ENCODE results near the gene ANKS1B.

The ANKS1B gene

DNA sequence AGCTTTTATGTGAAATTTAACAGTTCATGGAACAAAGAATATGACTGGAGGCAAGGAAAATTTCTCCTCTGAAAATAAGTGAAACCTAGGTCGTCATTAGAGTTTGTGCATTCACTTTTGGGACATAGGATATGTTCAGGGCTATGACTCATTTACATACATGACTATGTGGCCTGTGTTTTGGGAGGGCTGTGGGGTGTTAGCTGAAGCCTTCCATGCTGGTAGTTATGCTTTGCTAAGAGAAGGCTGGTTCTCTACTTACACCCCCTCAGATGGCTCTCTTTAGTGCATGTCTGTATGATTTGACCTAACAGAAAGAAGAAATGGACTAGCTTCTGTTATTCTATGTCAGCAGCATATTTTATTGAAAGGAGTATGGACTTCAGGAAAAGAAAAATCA is 753.7 kb downstream of the ANKS1B start:
- no peak for DNase-seq (ENCODE audit: extremely low read depth in 1 of 2, low read depth in 1 of 2)

DNA sequence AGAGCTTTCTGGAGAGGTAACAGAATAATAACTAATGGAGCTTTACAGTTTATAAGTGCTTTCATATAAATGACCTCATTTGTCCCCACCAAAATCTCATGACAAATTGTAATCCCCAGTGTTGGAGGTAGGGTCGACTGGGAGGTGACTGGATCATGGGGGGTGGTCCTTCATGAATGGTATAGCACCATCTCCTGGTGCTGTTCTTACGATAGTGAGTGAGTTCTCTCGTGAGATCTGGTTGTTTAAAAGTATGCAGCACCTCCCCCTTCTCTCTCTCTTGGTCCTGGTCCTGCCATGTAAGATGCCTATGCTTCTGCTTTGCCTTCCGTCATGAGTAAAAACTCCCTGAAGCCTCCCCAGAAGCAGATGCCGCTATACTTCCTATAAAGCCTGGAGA is 760.5 kb downstream of the ANKS1B start:
- DNase-seq (ENCODE audit: extremely low read depth in 1 of 2, low read depth in 1 of 2): no peak

DNA sequence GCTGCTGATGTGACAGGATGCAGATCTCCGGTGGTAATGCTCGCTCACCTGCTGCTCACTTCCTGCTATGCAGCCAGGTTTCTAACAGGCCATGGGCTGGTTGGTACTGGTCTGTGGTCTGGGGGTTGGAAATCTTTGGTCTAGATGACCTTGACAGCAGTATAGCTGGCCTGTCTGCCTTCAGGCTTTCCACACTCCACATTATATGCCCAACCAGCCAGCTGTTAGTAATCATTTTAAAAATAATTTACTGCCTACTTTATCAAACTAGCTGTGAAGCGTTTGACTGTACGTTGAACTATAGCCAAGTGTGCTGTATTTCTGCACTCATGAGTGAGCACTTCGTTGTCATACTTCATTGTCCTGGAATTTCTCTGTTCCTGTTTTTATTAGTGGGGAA is 761.2 kb downstream of the ANKS1B start:
- DNase-seq (ENCODE audit: extremely low read depth in 1 of 2, low read depth in 1 of 2): no peak

DNA sequence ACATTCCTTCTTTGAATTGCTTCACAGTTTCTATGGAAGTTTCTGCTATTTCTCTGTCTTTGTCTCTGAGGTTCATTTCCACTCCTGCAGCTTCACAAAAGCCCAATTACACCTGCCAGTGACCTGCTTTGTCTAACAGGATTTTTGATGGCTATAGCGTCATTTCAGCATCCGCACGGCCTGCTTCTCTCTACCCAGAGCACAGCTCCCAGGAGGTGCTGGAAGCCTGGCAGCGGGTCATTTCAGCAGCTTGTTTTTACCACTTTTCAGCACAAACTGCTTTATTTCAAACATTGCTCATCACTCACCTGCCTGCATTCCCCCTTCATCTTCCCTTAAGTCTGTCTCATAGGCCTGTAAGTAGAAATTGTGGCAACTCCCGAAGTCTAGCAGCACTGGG is 771.7 kb downstream of the ANKS1B start:
- DNase-seq (ENCODE audit: extremely low read depth in 1 of 2, low read depth in 1 of 2): no peak

DNA sequence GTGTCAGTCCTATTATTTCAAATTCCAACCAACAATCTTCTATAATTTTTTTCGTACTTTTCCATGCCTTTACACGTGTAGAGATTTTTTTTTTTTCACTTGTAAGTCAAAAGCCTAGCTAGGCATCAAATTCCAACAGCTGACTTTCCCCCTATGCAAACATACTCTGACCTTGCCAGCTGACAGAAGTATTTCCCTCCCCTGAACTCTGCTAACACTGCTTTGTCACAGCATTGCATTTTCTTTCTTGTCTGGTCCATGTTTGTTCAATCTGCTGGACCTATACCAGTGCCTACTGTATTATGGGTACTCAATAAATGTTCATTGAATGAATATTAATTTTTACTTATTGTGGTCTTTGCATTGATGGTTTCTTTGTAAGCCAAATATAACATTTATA is 772.5 kb downstream of the ANKS1B start:
- DNase-seq (ENCODE audit: extremely low read depth in 1 of 2, low read depth in 1 of 2): no peak

DNA sequence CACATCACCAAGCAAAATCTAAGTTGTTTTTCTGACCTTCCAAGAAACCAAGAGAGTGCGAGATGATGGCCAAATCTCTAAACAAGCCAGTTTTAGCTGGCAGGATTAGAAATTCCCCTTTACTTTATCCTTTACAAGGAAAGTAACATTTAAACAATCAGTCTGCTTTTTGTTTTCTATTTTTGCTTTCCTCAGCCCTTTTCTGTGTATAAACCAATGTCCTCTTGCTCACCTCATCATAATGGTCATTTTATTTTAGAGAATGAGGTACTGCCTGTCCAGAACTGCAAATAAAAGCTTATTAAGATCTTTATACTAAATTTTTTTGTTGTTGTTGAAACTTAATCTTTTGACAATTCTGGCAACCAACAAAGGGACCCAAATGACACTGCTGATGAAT is 779.6 kb downstream of the ANKS1B start:
- DNase-seq (ENCODE audit: extremely low read depth in 1 of 2, low read depth in 1 of 2): no peak

DNA sequence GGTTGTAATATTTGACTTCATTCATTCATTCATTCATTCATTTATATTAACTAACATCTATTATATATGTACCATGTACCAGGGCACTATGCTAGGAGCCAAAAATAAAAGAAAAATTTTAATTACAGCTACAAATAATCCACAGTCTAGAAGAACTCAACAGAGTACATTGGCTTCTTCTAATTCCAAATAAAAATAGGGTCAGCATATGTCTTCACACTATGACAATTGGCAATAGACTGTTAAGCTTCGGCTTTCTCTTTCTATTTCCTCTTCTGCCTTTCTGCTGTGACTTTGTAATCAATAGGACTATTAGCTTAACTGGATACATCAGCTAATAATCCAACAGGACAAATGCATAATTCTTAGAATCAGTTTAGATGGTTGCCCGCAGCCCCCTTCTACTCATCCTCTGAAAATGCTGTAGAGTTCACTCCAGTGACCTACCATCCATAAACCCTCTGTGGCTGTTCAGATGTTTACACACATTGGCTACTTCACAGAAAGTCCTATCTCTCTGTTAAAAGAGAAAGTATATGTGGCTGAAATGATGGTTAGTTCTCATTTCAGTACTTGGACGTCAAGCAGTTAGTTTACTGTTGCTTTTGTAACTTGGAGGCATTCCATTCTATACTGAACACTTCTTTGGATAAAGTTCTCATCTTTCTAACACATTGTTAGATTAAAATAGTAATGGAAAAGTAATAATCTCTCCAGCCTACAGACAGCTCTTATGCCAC is 782.7 kb downstream of the ANKS1B start:
- no peak for DNase-seq (ENCODE audit: extremely low read depth in 1 of 2, low read depth in 1 of 2)

DNA sequence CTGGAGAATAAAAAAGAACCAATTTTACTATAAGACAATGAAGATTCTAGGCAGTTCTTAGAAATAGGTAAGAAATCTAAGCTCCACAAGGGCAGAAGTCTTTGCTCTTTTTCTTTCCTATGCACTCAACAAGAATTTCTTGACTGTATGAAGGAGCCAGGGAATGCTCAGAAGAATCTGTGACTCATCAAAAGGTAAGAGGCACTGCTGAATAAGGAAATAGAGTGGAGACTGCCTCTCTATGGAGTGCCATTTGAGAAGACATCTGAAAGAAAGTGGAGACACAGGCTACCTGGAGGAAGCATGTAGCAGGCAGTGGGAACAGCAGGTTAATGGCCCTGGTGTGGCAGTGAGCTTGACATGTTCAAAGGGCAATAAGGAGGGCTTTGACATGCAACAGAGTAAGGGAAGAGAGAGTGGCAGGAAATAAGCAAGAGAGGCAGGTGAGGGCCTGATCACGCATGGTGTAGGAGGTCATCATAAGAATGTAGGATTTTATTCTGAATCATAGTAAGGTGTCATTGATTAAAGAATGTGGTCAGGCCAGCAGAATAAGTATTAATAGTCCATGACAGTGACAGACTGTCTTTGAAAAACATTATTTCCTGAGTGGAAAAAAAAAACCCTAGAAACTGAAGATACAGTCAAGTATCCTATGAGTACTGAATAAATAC is 783.9 kb downstream of the ANKS1B start:
- no peak for DNase-seq (ENCODE audit: extremely low read depth in 1 of 2, low read depth in 1 of 2)

DNA sequence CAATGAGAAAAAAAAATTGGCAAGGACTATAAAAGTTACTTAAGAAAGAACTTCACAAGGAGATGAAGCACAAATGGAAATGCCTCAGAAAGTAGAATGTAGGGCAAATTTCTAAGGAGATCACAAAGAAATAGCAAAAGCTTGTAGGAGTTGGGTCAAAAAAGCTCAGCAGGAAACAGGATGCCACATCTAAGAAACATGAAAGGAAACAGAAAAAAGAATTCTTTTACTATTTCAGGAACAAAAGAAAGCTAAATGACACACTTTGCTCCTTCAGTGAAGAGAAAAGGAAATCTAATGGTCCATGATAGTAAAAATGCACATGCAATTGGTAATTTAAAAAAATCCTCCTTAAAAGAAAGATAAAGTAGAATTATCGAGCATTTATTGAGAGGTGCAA is 789.3 kb downstream of the ANKS1B start:
- no peak for DNase-seq (ENCODE audit: extremely low read depth in 1 of 2, low read depth in 1 of 2)

DNA sequence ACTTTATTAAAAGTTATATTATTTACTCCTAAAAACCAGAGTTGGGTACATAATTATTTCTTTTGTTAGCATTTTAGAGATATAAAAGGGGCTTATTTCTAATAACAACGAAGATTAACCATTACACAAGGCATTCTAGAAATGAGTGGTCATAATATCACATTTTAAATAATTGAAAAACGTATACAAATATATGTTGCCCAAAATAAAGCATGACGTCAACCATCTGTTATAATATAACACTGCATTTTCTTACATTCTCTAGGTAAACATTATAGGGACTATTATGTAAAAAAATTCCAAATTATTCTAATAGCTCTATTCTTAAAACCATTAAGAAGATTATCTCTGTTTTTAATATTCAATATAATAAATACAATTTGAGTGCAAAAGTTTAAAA is 792.2 kb downstream of the ANKS1B start:
- DNase-seq (ENCODE audit: extremely low read depth in 1 of 2, low read depth in 1 of 2): no peak

DNA sequence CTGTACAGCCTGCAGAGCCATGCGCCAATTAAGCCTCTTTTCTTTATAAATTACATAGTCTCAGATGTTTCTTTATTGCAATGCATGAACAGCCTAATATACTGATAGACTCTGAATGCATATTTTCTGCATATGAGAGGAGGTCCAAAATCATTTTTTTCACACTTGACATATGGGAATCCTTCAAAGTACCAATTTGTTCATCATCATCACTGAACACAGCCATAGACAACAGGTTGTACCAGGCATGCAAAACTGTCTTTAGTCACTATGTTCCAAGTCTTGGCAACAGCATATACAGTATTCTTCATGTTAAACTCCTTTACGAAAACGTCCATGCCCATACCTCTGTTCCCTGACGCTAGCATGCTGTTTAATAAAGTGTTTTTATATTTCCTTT is 807.9 kb downstream of the ANKS1B start:
- no peak for DNase-seq (ENCODE audit: extremely low read depth in 1 of 2, low read depth in 1 of 2)

DNA sequence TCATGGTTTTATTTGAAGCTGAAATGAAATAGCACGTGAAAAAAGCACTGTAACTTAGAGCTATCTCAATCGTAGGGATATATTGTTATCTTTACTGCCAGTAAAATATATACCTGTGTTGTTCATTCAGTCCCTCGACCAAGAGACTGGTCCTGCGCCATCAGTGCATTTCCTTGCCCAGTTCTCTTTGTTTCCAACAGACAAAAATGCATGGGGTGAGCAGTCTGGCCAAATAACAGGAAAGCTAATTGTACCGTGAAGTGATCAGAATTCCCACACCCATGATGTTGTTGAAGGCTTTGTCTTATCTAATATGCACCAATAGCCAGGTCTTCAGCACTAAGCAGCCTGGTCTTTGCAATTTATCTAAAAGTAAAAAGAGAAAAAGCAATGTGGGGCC is 814.3 kb downstream of the ANKS1B start:
- no peak for DNase-seq (ENCODE audit: extremely low read depth in 1 of 2, low read depth in 1 of 2)

DNA sequence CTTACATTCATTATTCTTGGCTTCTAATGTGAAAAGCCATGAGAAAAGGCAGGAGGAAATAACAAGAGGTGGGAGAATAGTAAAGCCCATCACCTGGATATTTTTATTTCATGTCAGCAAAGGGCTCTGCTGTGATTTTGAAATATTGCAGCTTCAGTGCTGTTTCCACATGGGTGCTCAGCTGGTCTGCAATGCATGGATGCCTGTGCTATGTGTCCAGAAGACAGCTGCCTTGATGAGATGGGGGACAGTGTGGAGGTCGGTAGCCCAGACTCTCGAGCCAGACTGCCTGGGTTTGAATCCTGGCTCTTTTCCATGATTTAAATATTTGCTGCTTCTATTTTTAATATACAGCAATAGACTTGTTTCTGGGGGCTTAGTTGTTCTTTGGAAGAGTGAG is 814.7 kb downstream of the ANKS1B start:
- DNase-seq (ENCODE audit: extremely low read depth in 1 of 2, low read depth in 1 of 2): no peak

DNA sequence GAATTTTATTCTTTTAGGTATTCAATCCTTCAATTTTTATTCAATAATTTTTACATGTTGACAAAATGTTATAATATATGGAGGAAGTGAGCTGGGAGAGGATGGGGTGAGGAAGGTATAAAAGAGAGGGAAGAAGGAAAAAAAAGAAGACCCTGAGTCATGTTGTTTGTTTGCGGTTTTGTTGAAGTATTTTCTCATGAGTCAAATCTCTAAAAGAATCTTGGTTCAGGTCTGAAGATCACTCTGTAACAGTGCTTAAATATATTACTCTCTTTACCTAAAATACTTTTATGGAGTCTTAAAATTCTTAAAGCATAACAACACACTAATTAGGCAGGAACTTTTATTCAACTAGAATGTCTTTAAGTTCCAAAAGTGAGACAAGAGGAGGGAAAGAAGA is 826.8 kb downstream of the ANKS1B start:
- DNase-seq (ENCODE audit: extremely low read depth in 1 of 2, low read depth in 1 of 2): no peak

DNA sequence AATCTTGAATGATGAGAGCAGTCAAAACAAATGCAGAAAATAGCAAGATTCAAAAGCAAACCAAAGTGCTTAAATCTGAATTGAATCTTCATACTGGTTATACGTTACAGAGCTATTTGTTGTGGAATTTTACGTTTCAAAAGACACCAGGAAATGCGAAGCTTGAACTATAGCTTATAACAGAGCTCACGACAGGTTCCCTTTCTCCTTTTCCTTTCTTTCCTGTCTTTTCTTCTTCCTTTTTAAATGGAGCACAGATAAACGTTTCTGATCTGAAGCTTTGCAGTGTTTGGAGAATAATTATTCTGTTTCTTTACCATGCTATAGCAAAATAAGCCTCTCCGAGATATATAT is 829.8 kb downstream of the ANKS1B start:
- DNase-seq (ENCODE audit: extremely low read depth in 1 of 2, low read depth in 1 of 2): no peak

DNA sequence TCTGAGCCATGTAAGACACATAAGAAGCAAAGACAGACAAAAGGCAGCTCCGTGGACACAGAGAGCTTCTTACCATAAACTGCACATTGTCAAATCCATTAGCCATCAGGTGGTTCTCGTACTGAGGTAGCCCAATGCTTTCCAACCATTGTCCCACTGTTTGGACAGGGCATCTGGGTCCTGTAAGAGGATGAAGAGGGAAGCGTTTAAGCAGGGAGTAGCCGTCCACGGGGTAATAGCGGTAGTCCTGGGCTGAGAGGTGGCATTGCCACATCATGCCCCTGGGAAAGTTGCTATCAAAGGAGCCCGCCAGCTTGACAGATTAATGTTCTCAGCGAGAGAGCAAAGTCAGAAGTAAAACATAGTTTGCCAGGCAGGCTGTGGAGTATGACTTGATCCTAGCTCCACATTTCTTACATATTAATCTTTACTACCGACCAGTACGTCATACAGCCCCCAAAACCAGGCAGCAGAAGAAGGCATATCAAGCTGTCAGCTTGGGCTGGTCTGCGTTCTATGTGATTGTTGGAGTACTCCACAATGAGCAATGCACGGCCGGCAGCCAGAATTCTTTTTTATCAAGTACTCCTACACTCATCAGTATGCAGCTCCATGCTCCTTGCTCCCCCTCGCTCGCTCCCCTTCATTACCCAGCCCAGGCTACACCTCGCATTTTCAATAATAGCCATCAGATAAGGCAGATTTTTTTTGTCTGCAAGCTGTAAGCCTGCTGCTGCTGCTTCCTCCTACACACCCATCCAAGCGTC is 830.3 kb downstream of the ANKS1B start:
- no peak for DNase-seq (ENCODE audit: extremely low read depth in 1 of 2, low read depth in 1 of 2)

DNA sequence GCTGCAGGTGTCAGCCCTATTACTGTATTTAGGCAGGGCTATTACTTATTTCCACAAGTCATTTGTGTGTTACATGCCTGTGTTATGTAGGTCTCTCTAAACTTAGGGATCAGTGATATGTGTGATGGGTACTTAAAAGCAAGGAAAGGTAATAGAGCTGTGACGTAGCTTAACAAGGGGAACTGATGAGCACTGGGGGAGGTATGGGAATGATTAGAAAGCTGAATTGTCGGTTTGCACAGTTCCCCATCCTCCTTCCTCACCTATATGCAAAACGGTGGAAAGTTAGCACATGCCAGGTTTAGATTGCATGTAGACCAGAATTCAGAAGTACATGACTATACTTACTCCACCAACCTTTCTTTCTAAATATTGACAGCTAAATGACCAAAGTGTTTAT is 831.4 kb downstream of the ANKS1B start:
- DNase-seq (ENCODE audit: extremely low read depth in 1 of 2, low read depth in 1 of 2): no peak

DNA sequence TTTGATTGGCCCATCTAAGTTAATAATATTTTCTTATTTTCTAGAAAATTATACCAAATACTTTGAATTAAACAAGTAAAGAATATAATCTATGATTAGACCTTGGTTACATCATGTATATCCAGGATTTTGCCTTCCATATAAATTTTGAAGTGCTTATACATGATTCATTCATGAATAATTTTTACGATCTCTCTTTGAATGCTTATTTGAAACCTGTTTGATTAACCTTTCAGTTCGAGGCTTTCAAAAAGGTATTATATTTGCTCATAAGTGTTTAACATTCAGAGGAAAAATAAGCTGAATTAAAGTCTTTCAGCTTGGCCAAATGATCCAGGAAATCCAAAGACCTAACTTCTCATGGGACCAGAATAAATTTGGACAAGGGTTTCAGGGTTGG is 832.4 kb downstream of the ANKS1B start:
- DNase-seq (ENCODE audit: extremely low read depth in 1 of 2, low read depth in 1 of 2): no peak

DNA sequence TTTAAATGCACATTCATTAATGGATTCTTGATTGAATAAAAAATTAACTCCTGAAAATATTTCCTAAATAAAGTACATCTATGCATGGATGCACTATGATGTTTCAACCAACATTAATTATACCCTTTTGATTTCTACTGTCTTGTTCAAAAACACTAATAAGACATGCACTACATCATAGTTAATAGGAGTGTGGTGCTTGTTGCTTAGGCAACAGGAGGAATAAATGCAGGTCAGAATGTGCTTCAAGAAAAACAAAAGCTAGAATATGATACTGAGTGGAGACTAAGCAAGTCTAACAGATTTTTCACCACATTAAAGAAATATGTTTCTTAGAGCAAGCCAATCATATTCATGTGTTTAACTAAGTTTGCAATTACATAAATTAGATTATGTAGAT is 833.0 kb downstream of the ANKS1B start:
- DNase-seq (ENCODE audit: extremely low read depth in 1 of 2, low read depth in 1 of 2): no peak

DNA sequence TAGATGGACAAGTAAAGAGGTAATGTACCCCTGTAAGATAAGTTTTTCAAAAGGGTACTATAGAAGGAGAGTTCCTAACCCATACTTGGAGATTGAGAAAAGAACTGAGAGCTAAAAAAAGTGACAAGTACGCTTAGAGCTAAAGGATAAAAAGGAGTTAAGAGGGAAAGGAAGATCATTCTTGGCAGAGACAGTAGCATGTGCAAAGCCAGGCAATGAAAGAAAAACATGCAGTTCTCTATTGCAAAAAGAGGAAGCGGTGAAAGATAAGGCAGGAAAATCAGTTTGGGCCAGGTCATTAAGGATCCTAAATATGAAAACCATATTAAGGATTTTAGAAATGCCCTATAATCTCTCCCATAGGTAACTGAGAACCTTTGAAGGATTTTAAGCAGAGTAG is 837.6 kb downstream of the ANKS1B start:
- DNase-seq (ENCODE audit: extremely low read depth in 1 of 2, low read depth in 1 of 2): no peak

DNA sequence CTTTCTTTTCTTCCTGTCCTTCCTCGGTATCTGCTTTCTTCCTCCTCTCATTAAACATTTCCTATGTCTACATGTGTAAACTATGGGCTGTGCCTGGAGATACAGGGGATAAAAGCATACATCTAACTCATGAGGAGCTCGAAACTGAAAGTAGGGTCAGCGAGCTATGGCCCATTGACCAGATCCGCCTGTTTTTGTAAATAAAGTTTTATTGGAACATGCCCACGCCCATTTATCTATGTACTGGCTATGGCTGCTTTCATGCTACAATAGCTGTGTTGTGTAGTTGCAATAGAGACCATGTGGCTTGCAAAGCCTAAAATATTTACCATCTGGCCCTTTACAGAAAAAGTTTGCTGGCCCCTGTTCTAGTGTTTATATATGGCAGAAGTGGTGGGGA is 838.0 kb downstream of the ANKS1B start:
- DNase-seq (ENCODE audit: extremely low read depth in 1 of 2, low read depth in 1 of 2): no peak

DNA sequence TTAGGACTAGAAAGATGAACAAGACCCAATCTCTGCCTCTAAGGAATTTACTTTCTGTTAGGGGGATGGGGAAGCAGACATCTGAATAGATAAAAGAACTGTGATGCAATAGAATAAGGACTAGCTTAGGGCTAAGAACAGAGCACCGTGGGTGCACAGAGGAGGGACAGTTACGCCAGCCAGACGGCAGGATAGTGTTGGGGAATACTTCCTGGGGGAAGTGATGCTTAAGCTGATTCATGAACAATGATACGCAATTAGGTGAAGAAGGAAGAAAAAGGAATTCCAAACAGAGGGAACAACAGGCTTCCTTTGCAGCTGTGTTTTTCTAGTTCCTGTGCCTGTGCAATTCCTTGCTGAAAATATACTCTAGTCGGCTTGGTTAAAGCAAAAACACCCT is 838.6 kb downstream of the ANKS1B start:
- no peak for DNase-seq (ENCODE audit: extremely low read depth in 1 of 2, low read depth in 1 of 2)
